ENCODE data around the gene ENO2.
"Not testable (repeated sequence)": the region's sequence is repeated elsewhere in the genome, so short reads cannot be mapped to it uniquely, and the experiment has no call there.

The ENO2 gene

DNA sequence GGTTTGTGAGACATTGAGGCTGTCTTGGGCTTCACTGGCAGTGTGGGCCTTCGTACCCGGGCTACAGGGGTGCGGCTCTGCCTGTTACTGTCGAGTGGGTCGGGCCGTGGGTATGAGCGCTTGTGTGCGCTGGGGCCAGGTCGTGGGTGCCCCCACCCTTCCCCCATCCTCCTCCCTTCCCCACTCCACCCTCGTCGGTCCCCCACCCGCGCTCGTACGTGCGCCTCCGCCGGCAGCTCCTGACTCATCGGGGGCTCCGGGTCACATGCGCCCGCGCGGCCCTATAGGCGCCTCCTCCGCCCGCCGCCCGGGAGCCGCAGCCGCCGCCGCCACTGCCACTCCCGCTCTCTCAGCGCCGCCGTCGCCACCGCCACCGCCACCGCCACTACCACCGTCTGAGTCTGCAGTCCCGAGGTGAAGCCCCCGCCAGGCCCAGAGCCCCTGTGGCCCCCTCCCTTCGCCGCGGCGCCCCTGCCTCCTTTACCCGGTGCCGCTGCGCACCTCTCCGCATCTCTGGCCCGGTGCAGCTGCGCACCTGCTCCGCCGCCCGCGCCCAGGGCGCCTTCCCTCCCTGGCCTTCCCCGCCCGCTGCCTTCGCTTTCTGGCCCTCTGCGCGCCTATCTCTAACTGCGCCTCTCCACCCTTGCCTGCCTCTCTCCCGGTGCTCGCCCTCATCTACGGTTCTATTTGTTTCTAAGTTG, at the start of gene ENO2:
ENO2 (plus strand) TSS at position 335 of the 701 bp plus-strand sequence. CDS start 1,253 bp downstream, outside the sequence.
- DNase-seq (ENCODE audit: extremely low read depth in 1 of 2, low read depth in 1 of 2): peak; percentile 74 to 76

DNA sequence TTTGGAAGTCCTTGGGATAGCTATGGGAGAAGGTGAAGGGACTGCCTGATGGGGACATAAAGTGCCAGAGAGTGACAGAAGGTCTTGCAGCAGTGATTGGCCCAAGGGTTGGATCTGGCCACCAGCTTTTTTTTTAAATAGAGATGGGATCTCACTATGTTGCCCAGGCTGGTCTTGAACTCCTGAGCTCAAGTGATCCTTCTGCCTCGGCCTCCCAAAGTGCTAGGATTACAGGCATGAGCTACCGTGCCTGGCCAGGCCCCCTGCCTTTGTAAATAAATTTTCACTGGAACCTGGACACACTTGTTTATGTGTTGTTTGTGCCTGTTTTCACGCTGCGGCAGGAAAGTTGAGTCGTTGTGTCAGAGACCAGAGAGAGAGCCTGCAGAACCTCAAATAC, 49.1 kb upstream of the ENO2 start:
- DNase-seq (ENCODE audit: extremely low read depth in 1 of 2, low read depth in 1 of 2): not testable (repeated sequence)

DNA sequence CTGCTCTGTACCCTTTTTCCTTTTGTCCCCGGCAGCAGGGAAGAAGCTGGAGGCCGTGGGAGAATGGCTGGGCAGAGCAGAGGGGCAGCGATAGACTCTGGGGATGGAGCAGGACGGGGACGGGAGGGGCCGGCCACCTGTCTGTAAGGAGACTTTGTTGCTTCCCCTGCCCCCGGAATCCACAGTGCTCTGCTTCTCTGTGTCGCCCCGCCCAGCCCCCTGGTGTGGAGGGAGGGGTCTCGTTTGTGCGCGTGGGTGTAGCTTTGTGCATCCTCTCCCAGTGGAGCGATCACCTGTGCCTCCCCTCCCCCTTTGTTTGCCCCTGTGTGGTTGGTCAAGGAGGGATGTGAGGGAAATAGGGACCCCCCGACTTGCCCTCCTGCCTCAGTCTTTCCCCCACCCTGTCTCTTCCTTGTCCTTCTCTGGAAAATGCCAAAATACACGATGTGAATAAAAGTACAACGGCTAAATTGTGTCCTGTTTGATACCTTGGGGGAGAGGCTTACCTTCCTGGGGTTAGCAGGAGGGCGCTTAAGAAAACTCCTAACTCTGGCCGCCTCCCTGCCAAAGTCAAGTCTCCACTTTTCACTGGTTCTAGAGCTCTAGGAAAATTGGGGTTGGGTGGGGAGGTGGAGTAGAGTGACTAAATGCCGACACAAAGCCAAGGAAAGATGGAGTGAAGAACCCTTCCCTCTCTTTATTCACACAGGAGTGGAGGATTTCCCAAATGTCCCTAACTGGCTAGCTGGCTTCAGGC, 48.0 kb upstream of the ENO2 start:
- DNase-seq (ENCODE audit: extremely low read depth in 1 of 2, low read depth in 1 of 2): no peak

DNA sequence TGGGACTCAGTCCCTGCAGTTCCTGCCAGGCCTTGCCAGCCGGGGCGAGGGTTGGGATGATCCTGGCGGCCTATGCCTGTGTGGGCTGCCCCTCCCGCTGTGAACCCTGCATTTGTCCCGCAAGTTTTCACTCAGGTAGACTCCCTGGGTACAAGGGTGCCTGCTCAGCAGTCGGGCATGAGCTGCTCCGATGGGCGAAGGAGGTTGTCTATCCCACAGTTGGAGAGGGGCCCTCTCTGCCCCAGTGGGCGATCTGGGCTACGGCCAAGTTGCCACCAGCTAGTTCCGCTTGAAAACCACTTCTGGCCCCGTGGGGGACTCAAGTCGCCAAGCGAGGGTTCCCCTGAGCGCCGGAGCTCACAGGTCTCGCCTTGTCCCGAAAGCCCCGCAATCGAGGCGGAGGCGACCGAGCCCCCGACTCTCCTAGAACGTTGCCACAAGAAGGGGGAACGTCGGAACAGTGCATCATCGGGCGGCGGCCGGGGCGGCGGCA, 47.4 kb upstream of the ENO2 start:
- DNase-seq (ENCODE audit: extremely low read depth in 1 of 2, low read depth in 1 of 2): no peak

DNA sequence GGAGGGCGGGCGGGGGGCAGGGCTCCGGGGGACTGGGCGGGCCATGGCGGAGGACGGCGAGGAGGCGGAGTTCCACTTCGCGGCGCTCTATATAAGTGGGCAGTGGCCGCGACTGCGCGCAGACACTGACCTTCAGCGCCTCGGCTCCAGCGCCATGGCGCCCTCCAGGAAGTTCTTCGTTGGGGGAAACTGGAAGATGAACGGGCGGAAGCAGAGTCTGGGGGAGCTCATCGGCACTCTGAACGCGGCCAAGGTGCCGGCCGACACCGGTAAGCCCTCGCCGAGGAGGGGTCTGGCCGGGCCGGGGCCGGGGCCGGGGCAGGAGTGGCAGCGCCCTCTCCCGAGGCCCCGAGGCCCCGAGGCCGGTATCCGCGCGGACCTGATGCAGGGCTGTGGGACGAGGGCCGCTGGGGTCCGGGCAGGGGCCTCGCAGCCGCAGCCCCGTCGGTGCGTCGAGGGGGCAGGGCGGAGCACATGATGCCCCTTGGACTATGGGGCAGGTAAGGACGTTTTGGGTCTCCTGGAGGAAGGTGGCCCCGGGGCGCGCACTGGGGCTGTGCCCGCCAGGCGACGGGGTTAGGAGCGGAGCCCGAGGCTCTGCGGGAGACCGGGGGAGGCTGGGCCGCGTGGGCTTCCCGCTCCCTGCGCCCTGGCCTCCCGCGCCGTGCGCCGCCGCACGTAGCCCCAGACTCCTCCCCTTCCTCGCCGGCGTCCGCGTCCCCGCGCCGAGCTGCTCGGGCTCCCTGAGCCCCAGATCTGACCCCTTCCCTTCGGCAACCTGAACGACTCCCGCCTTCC, 46.8 kb upstream of the ENO2 start, which contains the start of gene TPI1:
TPI1 (plus strand) TSS at position 119 of the 798 bp plus-strand sequence; CDS start at position 155, 36 bp downstream.
- DNase-seq (ENCODE audit: extremely low read depth in 1 of 2, low read depth in 1 of 2): peak in 1 of 2 donors; percentile 67

DNA sequence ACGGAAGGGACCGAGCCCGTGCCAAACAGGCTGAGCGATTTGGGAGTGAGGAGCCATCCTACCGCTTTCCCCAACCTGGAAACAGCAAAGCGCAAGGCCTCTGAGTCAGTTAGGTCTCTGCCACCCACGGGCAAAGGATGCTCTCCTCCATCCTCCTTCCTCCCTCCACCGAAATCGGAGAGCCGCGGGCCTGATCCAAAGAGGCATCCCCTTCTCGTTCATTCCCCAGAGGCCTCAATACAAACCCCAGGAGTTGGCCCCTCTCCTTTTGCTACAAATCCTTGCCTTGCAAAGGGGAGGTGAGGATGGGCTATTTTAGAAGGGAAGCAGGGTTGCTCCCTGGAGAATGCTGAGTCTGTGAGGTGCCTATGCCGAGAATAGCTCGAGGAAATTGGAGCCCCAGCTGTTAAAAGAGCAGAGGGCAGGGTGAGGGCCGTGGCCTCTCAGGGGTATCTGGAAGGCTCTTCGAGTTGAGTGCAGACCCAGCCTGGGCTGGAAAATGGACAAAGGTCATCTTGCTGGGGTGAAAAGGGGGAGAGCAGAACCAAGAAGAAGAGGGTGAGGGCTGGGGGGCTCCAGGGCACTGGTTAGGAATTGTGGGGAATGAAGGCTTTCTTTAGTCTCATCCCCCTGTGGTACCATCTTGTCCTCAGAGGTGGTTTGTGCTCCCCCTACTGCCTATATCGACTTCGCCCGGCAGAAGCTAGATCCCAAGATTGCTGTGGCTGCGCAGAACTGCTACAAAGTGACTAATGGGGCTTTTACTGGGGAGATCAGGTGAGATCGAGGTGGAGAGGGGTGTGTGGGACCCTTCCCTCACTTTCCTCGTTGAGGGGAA, 46.0 kb upstream of the ENO2 start:
- no peak for DNase-seq (ENCODE audit: extremely low read depth in 1 of 2, low read depth in 1 of 2)

DNA sequence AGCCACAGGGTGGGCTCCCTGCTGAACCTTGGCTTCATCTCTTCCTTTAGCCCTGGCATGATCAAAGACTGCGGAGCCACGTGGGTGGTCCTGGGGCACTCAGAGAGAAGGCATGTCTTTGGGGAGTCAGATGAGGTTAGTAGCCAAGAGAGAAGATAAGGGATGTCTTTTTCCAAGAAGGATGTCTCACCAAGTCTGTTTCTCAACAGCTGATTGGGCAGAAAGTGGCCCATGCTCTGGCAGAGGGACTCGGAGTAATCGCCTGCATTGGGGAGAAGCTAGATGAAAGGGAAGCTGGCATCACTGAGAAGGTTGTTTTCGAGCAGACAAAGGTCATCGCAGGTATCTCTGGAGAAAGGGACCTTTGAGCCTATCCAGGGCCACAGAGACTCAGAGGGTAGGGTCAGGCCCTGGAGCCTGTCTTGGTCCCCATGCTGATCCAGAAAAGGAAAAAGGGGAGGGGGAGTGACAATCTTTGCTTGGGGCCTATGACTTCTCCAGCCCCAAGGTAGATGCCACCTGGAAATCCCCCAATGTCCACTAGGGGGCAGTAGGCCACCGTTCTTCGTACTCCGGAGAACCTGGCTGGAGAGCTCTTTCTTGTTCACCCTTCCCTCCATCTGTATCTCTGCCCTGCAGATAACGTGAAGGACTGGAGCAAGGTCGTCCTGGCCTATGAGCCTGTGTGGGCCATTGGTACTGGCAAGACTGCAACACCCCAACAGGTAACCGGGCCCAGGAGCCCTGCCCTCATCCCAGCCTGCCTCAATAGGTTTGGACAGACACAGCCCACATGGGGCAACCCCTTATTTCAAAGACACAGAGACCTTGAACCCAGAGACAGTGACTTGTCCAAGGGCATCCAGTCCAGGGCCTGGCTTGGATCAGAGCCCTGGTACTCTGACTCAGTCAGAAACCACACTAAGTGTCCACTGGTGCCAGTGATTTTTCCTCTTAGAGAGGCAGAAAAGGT, 45.0 kb upstream of the ENO2 start:
- DNase-seq (ENCODE audit: extremely low read depth in 1 of 2, low read depth in 1 of 2): peak; percentile 65 to 80

DNA sequence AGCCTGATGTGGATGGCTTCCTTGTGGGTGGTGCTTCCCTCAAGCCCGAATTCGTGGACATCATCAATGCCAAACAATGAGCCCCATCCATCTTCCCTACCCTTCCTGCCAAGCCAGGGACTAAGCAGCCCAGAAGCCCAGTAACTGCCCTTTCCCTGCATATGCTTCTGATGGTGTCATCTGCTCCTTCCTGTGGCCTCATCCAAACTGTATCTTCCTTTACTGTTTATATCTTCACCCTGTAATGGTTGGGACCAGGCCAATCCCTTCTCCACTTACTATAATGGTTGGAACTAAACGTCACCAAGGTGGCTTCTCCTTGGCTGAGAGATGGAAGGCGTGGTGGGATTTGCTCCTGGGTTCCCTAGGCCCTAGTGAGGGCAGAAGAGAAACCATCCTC, 44.1 kb upstream of the ENO2 start:
- not testable (repeated sequence) for DNase-seq (ENCODE audit: extremely low read depth in 1 of 2, low read depth in 1 of 2)

DNA sequence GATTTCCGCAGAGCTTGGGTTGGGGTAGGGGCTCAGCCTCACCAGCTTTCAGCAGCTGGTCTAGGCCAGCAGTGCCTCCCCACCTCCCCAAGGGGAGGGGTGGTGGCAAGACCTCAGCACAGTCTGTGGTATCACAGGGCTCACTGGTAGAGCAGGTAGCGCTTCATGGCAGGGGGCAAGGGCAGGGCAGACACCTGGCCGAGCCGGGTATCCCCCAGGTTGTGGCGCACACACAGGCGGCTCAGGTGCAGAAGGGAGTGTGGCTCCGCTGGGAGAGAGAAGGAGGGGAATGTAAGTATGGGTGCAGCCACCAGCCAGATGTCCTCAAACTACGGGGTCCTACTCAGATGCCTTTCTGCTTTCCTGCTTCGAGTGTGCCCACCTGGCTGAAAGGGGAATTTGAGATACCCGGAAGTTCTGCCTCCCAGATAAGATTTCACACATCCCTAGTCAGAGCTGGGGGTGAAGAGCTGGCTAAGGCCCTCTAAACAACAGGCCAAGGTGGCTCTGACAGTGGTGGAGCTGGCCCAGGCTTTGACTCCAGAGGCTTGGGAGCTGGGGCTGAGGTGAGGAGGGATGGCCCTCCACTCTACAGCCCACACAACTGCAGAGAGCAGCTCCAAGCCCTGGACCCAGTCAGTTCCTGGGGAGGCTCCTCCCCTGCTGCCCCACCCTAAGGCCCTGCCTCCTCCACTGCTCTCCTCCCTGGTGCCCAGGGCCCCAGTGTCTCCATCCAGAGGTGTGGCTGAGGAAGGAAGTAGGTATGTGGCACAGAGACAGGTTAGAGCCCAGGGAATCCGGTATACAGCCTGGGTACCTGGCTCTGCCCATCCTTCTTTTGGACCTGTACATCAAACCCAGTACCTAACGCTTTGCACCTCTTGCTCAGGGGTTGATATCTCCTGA, 43.1 kb upstream of the ENO2 start:
- DNase-seq (ENCODE audit: extremely low read depth in 1 of 2, low read depth in 1 of 2): no peak

DNA sequence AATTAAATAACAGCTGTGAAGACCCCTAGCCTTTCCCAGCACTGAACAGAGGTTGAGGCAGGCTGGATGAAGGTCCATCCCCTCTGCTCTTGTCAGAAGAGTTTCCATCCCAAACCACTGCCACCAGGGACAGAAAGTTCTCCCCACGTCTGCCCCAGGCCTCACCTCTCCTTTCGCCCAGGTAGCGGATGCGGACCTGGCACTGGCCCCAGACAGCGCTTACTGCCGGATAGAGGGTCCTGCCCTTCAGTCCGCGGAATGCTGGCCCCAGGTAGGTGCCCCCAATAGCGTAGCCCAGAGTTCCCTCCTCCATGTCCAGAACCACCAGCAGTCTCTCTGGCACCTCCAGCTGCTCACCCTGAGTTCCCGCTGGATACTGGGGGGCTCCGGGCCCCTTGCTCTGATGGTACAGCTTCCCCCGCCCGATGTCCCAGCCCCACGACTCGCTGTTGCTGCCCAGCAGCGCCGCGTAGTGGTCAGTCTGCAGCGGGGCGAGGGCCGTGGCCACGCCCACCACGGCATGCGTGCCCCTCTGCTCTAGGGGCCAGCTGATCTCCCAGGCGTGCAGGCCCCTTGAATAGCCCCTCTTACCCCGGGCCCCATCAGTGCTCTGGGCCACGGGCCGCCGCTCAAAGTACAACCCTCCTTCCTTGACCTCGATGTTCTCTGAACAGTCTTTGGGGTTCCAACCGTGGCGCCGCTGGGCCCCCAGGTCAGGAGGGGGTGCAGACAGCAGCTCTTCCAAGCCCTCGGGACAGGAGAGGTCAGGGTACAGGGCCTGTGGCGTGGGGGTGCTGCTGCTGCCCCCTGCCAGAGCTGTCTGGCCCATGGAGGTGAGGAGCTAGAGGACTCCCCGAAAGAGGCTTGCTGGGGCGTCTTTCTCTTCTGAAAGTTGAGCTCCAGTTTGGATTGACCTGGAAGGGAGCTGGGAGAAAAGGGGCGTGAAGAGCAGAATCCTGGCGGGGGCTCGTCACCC, 42.0 kb upstream of the ENO2 start:
- peak in 1 of 2 donors; percentile 75 for DNase-seq (ENCODE audit: extremely low read depth in 1 of 2, low read depth in 1 of 2)

DNA sequence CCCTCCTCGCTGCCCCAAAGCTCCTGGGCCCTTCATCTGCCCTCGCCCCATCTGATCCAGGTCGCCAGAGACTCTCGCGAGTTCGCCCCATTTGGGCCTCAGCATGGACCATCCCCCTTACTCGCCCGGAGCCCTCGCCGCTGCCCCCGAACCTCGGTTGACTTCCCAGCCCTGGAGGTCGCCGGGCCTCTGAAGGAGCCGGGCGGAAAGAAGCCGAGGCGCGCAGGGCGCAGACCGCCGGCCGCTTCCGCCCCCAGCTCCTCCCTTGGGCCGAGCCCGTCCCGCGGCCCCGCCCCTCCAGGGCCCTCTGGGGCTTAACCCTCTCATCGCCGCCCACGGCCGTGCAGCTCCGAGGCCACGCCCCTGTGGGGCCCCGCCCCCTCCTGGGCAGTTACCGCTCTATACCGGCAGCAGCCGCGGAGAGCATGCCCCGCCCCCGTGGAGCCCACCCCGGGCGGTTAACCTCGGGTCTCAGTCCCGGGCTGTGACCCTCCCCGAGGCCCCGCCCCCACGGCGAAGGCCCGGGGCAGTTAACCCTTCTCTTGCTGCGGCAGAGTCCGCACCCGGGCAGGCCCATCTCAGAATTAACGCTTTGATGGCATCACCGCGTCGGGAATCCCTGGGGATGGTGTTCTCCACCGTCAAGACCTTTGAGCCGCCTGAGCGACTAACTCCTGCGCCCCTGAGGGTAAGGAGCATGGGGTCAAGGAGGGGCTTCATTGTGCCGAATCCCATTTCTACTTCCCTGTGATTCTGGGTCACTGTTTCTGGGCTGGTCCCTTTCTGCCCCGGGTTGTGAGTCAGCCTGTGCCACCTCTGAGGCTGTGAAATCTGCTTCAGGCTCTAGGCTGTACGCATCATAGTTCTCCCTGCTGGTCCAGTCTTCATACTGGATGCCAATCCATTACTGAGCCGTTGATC, 41.0 kb upstream of the ENO2 start, which contains the start of gene SPSB2:
SPSB2 (minus strand) TSS at position 210 of the 921 bp plus-strand sequence. CDS start 402 bp downstream, outside the sequence.
- peak; percentile 93 to 100 for DNase-seq (ENCODE audit: extremely low read depth in 1 of 2, low read depth in 1 of 2)

DNA sequence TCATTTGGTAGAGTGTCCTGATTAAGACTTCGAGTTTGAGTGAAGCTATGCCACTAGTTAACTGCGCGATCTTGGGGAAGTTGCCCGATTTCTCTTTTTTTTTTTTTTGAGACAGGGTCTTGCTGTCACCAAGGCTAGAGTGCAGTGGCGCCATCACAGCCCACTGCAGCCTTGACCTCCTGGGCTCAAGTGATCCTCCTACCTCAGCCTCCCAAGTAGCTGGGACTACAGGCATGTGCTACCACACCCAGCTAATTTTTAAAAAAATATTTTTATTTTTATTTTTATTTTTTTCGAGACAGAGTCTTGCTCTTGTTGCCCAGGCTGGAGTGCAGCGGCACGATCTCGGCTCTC, 40.4 kb upstream of the ENO2 start:
- not testable (repeated sequence) for DNase-seq (ENCODE audit: extremely low read depth in 1 of 2, low read depth in 1 of 2)

DNA sequence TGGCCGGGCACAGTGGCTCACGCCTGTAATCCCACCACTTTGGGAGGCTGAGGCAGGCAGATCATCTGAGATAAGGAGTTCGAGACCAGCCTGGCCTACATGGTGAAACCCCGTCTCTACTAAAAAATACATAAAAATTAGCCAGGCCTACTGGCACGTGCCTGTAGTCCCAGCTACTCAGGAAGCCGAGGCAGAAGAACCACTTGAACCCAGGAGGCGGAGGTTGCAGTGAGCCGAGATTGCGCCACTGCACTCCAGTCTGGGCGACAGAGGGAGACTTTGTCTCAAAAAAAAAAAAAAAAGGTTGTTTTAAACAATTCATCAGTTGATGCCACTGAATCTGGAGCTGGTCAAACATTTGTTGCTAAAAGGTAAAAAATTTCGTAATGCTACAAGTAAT, 34.6 kb upstream of the ENO2 start:
- not testable (repeated sequence) for DNase-seq (ENCODE audit: extremely low read depth in 1 of 2, low read depth in 1 of 2)

DNA sequence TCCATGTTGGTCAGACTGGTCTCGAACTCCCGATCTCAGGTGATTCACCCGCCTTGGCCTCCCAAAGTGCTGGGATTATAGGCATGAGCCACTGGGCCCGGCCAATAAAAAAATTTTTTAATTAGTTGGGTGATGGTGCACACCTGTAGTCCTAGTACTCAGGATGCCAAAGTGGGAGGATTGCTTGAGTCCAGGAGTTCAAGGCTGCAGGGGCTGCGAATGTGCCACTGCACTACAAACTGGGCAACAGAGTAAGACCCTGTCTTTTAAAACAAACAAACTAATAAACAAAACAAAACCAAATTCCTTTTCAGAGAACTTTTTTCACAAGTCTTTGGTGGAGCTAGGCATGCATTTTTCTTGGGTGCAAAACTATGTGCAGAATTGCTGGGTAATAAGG, 31.1 kb upstream of the ENO2 start:
- DNase-seq (ENCODE audit: extremely low read depth in 1 of 2, low read depth in 1 of 2): no peak

DNA sequence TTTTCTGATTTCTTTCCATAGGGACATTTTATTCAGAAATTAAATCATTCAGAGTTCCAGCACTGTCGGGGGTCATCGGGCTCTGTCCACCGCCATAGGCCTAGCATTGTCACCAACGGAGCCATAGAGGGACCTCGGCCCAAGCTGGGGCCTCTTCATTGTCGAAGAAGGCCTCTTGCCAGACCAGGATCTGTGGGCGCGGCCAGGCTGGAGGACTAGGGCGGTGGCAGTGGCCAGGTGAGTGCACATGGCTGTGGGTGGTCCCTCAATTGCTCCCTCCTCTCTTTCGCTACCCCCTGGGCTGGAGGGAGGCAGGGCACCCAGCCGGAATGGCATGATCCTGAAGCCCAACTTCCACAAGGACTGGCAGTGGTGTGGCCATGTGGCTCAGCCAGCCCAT, 30.7 kb upstream of the ENO2 start:
- no peak for DNase-seq (ENCODE audit: extremely low read depth in 1 of 2, low read depth in 1 of 2)

DNA sequence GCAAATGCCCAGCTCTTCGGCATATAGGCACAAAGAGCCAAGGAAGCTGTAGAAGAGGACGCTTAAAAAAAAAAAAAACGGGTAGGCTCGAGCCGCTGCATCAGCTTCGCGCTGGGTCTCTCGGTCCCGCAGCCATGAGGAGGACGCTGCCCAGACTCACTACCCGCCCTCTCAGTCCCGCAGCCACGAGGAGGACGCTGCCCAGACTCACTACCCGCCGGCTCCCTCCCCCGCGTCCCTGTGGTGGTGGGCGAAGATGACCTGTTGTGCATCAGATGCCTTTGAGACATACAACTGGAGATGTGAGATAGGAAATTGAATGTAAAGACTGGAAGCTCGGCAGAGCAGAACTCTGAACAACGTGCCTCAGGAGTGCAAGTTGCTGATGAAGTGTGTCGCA, 29.8 kb upstream of the ENO2 start:
- no peak for DNase-seq (ENCODE audit: extremely low read depth in 1 of 2, low read depth in 1 of 2)
